HG03457 (cell line): ENCODE data around the gene PSME3IP1.
"Not testable (repeated sequence)": the region's sequence is repeated elsewhere in the genome, so short reads cannot be mapped to it uniquely, and the experiment has no call there.

Experiments used
- ATAC-seq: cut with Tn5 transposase; IDR thresholded peaks from one replicate; pipeline ENCODE4 v1.9.1; 2021; ENCODE audit warnings: moderate number of reproducible peaks; ENCODE audit not compliant: unreplicated experiment

The PSME3IP1 gene

DNA sequence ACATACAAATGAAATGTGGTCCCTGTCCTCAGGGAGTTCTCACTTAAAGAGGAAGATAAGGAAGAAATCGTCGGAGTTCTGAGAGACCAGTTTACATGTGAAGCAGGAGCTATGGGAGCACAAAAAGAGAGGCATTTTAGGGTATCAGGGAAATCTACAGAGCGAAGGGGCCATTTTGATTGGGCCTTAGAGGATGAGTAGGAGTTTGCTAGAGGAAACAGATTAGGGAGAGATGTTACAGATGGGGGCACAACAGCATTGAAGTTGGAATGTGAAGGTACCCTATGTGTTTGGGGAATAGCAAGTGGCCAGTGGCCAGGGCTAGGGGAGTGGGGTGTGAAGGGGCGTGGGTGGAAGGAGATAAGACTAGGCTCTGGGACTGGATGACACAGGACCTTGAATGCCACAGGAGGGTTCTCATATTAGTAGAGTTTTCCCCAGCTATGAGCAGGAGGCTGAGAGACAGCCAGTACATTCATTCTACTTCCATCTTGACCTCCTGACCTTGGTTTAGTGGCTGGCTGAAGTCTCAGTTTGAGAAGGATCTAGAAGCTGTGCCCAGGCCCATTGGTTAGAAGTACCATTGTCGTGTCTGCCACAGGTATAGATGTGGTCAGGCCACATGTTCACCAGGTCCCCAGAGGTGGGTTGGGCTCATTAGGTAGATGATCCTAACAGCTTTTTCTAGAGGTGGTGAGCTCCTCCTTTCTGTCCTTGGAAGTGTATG is 58.6 kb downstream of the PSME3IP1 start:
- no peak for ATAC-seq

DNA sequence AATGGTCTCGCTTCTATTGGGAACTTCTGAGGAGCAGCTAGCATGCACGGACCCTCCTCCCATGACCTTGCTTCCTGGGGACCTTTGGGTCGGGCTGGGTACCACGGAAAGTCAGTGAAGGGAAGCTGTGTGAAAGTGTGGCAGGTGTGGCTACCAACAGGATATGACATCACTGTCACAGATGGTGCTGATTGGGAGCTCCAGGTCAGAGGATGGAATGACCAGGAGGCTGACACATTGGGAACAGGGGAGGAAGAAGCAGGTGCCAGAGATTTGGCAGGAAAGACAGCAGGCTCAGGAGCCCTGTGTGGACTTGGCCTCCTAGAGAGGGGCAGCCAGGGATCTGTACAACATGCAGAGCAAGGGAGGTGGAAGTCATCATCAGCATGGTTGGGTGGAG is 59.4 kb downstream of the PSME3IP1 start:
- no peak for ATAC-seq

DNA sequence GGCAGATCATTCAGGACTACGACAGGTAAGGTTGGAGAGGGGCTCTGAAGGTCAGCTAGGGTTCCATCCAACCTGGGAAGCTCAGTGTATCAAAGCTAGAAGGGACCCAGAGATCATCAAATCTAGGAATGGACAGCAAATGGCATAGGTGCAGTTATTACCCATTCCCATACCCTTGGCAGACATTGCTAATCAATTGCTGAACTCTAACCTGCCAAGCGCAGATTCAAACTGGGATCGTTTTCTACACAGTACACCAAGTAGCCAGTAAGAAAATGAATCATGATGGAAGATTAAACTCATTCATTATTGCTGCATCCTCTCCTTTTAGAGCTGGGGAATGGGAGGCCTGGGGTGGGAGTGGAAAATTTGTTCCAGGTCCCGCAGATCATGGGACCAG is 59.9 kb downstream of the PSME3IP1 start:
- ATAC-seq, result no peak

DNA sequence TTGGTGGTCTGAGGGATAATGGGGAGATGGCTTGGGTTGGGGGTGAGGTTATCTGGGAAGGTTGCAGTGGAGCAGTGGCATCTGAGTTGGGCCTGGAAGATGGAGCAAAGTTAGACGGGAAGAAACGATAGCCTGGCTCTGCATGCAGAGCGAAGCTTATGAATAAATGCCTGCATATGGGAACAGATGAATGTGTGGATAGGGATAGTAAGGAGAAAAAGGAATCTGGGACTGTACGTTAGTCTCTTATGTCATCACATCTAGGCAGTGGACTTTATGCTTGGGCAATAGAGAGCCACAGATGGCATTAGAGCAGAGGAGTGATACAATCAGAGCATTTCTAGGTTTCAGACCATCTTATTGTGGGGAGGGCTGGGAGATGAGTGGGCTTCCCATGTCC is 60.5 kb downstream of the PSME3IP1 start:
- ATAC-seq, result no peak

DNA sequence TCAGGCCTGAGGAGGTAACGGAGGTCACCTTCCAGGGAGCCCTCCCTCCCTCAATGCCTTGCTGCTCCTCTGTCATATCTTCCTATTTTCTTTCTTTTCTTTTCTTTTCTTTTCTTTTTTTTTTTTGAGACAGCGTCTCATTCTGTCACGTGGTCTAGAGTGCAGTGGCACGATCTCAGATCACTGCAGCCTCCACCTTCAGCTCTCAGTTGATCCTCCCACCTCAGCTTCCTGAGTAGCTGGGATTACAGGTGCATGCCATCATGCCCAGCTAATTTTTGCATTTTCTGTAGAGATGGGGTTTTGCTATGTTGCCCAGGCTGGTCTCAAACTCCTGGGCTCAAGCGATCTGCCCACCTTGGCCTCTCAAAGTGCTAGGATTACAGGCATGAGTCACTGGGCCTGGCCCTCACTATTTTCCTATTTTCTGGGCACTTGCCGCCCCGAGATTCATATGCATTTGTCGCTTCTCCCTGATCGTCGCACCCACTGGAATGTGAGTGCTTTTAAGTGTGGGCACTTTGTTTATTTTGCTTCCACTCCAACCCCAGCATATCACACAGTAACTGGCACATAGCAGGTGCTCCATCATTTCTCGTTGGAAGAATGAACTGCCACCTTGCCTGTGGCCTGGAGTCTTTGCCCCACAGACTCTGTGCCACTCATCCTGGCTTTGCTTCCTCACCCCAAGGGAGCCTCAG is 61.7 kb downstream of the PSME3IP1 start:
- no peak for ATAC-seq

DNA sequence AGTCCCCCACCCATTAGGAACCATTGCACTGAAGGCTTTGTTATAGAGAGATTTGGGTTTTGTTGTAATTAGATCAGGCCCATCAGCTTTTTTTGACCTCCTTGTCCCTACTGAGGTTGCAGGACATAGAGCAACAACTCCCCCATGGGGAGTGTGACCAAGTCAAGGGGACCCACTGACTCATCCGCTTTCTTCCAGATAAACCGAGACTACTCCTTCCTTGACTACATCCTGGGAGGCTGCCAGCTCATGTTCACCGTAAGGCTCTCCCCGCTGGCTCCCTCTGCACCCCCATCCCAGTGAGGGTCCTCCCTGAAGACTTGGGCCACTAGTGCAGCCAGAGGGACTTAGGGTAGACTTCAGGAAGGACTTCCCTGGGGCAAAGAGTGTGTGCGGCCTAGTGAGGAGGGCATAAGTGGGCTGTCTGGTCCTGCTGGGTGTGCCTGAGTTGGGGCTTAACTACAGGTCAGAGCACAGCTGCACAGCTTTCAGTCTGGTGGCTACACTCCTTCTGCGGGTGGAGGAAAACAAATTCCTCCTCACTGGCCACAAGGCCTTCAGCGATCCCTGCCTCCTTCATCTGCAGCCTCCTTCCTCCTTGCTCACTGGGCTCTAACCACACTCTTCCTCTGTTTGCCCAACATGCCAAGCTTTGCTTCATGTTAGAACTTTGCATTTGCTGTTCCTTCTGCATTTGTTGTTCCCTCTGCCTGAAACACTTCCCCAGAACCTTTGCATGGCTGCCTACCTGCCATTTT is 62.4 kb downstream of the PSME3IP1 start:
- ATAC-seq, result no peak

DNA sequence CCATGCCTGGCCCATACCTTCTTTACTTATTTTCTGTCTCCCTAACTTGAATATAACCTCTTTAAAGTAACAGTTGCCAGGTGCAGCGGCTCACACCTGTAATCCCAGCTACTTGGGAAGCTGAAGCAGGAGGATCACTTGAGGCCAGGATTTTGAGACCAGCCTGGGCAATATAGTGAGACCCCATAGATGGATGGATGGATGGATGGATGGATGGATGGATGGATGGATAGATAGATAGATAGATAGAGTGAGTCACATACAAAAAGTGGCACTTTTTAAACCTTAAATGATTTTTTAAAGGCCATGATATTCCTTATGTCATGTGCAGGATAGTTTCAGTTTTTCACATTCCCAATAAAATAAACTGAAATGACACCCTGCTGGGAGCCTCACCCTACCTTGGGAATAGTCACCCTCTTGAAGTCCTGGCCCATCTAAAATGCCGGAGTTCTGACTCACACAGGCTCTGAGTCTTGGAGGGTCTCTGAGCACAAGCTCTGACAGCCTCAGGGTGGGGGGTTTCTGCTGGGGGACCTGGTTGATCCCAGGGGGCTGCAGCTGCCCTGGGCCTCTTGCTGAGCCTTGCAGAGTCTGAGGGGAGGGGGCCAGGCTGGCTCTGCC is 67.3 kb downstream of the PSME3IP1 start:
- ATAC-seq, result no peak

DNA sequence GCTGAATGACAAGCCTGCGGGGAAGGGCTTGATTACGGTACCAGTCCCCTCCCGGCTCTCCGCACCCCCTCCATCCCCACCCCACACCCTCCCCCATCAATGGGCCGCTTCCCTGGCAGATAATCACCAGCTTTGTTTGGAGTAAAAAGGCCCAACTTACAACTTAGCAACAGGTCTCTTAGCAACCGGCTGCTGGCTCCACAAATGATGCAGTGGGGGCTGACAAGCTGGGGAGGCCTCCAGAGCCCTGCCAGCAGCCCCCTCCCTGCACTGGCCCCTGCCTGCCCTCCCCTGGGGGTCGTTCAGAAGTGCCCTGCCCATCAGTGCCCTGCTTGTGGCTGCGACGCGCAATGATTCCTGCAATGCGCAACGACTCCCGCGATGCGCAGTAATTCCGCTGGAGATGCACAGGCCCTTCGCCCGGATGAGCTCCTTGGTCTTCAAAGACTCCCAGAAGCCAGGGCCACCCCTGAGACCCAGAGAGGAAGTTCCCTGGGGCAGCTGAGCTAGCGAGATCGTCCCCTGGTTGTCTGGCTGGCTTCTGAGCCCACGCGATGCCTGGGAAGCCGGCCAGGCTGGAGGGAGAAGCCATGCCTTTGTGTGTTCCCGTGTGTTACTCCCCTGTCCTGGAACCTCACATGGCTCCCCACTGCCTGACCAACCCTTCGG is 70.2 kb downstream of the PSME3IP1 start:
- ATAC-seq, result no peak

DNA sequence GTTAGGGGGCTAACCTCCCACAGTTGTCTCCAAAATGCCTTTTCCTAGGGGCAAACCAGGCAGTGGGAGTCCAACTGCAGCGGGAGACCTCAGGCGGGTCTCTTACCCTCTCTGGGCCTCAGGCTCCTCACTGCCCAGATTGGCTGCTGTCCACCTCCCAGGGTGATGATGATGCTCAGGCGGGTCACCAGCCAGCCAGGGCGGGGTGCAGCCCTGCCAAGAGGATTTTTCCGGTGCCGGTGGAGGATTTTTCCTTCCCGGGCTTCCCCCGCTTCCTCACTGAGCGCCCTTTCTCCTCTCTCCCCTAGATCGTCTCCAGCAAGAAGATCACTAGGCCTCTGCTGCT is 70.7 kb downstream of the PSME3IP1 start:
- no peak for ATAC-seq

DNA sequence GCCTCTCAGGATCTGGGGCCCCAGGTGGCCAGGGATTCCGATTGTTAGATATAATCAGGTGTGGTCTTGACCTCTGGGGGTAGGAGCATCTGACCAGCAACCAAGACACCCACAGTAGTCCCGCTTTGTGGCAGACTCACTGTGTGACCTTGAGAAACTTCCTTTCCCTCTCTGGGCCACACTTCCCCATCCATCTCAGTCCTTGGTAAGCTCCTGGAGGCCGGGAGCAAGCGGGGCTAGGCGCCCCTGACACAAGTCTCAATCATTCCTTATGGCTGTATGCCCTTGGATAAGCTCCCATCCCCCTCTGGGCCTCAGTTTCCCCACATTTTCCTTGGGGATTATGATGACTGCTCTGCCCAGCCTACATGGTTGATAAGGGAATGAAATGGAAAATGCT is 72.2 kb downstream of the PSME3IP1 start:
- no peak for ATAC-seq

DNA sequence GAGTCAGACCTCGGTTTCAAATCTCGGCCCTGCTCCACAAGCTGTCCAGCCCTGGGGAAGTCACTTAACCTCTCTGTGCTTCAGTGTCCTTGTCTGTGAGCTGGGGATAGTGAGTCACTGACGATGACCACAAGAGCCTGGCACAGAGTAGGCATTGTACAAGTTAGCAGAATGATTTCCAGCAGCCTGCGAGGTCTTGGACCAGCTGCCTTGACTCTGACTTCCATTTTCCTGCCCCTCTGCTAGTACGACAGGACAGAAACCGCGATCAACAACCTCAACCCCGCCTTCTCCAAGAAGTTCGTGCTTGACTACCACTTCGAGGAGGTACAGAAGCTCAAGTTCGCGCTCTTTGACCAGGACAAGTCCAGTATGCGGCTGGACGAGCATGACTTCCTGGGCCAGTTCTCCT is 72.8 kb downstream of the PSME3IP1 start:
- ATAC-seq, result no peak

DNA sequence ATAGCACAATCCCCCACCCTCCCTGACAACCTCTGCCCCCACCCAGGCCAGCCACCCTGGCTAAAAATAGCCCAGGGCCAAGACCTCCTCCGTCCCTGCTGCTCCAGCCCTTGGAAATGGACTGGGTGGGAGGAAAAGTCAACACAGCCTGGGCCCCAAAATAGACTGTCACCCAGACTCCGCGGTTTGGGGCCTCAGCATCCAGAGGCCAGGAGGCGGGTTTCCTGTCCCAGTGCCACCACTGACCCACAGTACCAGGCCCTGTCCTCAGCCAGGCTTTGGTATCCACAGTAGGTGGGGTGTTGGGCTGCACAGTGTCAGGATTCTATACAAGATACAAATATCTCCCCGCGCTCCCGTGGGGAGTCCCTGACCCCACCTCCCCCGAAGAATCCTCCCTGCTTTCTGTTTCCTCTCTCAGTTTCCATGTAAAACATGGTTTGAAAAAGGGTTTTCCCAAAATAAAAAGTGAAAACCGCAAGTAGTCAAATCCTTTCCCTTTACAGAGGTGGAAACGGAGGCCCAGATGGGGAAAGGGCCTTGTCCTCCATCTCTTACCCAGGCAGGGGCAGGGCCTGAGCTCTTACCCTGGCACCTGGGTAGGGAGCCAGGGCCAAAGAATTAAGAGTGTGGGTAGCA is 73.3 kb downstream of the PSME3IP1 start:
- no peak for ATAC-seq

DNA sequence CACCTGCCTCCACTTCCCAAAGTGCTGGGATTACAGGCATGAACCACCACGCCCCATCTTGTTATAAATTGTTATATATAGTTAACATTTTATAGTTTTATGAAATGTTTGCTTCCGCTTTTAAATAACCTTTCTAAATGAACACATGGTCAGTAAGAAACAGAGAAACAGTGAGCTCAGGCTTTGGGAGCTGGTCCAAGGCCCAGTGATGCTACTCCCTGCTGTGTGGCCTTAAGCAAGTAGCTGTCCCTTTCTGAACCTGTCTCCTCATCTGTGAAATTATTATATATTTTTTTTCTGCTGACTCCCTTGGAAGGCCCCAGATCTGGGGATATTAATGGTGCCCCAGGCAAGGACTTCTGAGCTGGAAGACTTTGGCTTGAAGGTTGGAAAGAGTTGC is 74.4 kb downstream of the PSME3IP1 start:
- no peak for ATAC-seq

DNA sequence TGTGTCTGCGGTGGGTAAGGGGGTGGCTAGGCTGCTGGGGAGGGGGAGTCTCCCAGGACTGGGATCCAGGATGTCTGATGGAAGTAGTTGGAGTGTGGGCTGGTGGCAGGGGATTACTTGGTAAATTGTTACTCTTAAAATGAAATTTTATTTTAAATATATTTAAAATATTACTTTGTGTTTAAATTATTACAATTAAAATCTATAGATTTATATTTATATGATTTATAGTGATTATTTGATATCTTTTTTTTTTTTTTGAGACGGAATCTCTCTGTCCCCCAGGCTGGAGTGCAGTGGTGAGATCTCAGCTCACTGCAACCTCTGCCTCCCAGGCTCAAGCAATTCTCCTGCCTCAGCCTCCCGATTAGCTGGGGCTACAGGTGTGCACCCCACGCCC is 74.9 kb downstream of the PSME3IP1 start:
- ATAC-seq, result no peak

DNA sequence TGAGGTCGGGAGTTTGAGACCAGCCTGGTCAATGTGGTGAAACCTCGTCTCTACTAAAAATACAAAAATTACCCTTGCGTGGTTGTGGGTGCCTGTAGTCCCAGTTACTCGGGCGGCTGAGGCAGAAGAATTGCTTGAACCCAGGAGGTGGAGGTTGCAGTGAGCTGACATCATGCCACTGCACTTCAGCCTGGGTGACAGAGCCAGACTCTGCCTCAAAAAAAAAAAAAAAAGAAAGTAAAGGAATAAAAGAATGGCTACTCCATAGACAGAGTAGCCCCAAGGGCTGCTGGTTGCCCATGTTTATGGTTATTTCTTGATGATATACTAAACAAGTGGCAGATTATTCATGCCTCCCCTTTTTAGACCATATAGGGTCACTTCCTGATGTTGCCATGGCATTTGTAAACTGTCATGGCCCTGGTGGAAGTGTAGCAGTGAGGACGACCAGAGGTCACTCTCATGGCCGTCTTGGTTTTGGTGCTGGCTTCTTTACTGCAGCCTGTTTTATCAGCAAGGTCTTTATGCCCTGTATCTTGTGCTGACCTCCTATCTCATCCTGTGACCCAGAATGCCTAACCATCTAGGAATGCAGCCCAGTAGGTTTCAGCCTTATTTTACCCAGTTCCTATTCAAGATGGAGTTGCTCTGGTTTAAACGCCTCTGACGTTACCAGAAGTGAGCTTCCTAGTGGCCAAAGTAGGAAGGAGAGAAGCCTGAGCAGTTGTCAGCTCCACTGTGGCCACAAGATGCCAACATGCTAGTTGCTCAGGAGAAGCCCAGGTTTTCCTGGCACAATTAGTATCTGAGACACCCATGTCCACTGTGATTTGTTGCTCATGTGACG is 76.4 kb downstream of the PSME3IP1 start:
- ATAC-seq, result not testable (repeated sequence)

DNA sequence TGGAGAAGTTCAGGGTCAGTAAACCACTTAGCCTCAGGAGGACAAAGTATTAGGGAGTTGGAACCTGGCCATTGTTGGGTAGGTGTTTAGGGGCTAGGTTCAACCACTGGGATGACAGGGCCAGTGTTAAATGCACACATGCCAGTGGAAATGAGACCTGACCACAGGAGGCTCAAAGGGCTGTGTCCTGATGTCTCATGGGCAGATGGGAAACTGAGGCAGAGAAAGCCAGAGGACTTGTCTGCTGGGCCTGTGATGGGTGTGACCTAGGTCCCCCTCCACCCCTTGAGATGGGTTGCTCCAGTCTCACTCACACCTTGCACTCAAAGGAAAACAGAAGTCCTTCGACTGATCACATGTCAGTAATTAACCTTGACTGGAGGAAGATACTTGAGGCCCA is 77.4 kb downstream of the PSME3IP1 start:
- no peak for ATAC-seq

DNA sequence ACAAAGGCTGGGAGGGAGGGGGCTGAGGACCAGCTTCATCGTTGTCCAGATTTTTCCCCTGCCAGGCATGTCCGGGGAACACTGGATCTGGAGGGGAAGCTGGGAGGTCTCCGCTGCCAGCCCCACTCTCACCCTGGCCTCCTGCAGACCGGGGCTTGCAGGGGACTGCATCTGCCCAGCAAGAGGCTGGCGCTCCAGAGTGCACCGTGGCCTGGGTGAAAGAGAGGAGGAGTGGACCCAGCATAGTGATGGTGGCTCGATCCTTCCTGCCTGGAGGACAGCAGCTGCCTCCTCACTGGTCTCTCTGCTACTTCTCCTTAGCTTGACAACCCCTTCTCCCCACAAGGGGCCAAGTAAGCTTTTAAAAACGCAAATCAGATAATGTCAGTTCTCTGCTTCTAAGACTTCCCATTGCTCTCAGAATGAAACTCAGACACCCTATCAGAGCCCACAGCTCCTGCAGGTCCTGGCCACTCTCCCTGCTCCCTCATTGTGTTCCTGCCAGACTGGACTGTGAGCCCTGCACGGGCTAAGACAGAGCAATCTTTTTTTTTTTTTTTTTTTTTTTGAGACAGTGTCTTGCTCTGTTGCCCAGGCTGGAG is 78.4 kb downstream of the PSME3IP1 start:
- ATAC-seq, result no peak

DNA sequence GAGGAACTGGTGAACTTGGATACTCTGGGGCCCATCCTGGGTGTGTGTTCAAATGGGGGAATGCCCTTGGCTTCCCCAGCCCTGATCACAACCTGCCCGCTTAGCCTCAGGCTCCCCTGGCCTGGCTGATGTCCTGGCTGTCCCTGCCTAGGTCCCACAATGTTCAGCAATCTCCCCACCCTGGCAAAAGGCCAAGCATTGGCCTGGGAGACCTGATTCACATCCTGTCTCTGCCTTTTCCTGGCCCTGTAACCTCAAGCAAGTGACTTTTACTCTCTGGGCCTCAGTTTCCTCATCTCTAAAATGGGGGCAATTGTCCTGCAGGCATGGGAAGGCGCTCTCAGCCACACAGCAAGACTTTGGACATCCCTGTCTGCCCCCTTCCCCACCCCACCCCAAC is 79.1 kb downstream of the PSME3IP1 start:
- no peak for ATAC-seq

DNA sequence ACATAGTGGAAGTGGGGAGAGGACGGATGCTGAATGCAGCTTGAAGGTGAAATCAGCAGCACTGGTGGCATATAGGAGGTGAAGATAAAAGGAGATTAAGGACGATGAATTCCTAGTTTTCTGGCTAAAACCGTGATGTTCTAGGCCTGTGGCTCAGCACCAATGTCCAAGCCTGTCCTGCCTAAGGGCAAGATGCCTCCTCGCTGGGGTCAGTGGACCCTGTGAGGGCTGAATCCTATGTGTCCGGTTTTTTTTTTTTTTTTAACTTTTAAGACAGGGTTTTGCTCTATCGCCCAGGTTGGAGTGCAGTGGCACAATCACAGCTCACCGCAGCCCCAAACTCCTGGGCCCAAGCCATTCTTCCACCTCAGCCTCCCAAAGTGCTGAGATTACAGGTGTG is 80.7 kb downstream of the PSME3IP1 start:
- no peak for ATAC-seq
